Inflammatory macrophage treated with lipopolysaccharide for 1 hour (primary cell): ENCODE results near the gene SH3BP2.
A peak's percentile ranks its signal among the peaks of the same experiment; 100 is the strongest.

Experiments
- DNase-seq, 2 donors: peaks; one replicate each; pipeline ENCODE4 v3.0.0-alpha.2; 2020 to 2022

The SH3BP2 gene

GRCh38 chr4:2834001-2834921, 41.4 kb downstream of the SH3BP2 start:
- no peak for DNase-seq

- DNase-seq = no peak
These were observed 43.1 kb downstream of the SH3BP2 start for GRCh38 chr4:2835978-2836377.

GRCh38 chr4:2836391-2836859, 43.5 kb downstream of the SH3BP2 start:
- no peak for DNase-seq

GRCh38 chr4:2837110-2837903, 44.4 kb downstream of the SH3BP2 start:
- no peak for DNase-seq

GRCh38 chr4:2837904-2838496, 45.1 kb downstream of the SH3BP2 start:
- DNase-seq = peak in 1 of 2 donors; percentile 65

- DNase-seq = no peak
These were observed 46.2 kb downstream of the SH3BP2 start for GRCh38 chr4:2839060-2839459.

- no peak for DNase-seq
These were observed 49.9 kb downstream of the SH3BP2 start for GRCh38 chr4:2842687-2843262.

- peak; percentile 86 to 99 for DNase-seq
These were observed 50.5 kb downstream of the SH3BP2 start, which contains the start of gene ADD1 for GRCh38 chr4:2843263-2843940. Gene ADD1, plus strand, starts transcription at chr4:2843844. Its CDS starts 32,072 bp downstream, at chr4:2875916.

- peak in 1 of 2 donors; percentile 21 for DNase-seq
These were observed 51.2 kb downstream of the SH3BP2 start for GRCh38 chr4:2843941-2844584.

- no peak for DNase-seq
These were observed 53.3 kb downstream of the SH3BP2 start for GRCh38 chr4:2846172-2846571.

GRCh38 chr4:2847302-2847871, 54.5 kb downstream of the SH3BP2 start:
- DNase-seq = no peak

- DNase-seq = no peak
These were observed 55.6 kb downstream of the SH3BP2 start for GRCh38 chr4:2848449-2848848.

- DNase-seq = no peak
These were observed 56.6 kb downstream of the SH3BP2 start for GRCh38 chr4:2849267-2850152.

- DNase-seq = no peak
These were observed 58.3 kb downstream of the SH3BP2 start for GRCh38 chr4:2850966-2851798.

GRCh38 chr4:2852481-2852921, 59.6 kb downstream of the SH3BP2 start:
- no peak for DNase-seq

GRCh38 chr4:2855584-2855983, 62.7 kb downstream of the SH3BP2 start:
- no peak for DNase-seq

- no peak for DNase-seq
These were observed 63.4 kb downstream of the SH3BP2 start for GRCh38 chr4:2856266-2856665.

- DNase-seq = no peak
These were observed 64.6 kb downstream of the SH3BP2 start for GRCh38 chr4:2857349-2857927.
